Stimulated activated CD4-positive, alpha-beta T cell treated with anti-CD3 and anti-CD28 coated beads, TNF-alpha, amount 100 ng/mL, for 24 hours (primary cell): ENCODE data around the gene TTYH3.
A peak's percentile ranks its signal among the peaks of the same experiment; 100 is the strongest.
"Not testable (repeated sequence)": the region's sequence is repeated elsewhere in the genome, so short reads cannot be mapped to it uniquely, and the experiment has no call there.

Experiments
- DNase-seq, 3 experiments: peaks; one replicate each; pipeline ENCODE4 v3.0.0-alpha.2; 2020; ENCODE audit warnings: low read depth in 3 of 3

Gene TTYH3

DNA sequence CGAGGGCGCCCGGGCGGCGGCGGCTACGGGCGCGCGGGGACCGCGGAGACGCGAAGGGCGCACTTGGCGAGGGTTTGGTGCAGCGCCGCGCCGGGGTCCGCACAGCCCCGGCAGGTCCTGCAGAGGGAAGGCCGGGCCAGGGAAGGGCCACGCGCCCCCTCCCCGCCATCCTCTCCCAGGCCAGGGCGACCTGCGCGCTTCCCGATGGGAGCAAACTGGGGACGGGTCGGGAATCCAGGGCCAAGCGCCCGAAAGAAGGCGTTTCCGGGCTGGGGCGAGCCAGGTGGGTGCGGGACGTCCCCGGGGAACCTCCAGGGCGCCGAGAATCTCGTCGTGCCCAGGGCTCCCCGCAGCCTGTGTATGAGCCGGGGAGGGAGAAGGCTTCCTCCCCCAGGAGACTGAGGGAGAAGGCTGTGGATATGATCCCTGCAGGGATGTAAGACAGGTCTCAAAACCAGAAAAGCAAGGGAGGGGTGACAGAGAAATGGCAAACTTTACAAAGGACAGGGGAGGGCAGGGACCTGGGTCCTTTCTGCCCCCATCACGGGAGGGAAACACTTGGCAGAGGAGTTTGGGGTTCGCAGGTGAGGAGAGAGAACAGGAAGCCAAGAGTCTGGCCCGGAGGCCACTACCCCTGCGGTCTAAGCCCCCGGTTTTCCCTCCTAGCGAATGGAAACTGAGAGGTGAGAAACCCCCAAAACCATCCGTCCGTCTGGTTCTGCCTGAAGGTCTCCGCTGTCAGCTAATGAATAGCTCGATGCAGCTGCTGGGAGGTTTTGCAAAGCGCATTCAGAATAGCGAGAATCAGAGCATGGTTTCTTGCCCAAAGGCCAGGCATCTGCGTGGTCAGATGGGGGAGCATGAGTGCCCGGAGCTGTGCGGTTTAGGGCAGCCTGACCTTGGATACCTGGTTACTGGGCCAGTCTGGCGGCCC is 56.9 kb downstream of the TTYH3 start:
- DNase-seq = no peak

DNA sequence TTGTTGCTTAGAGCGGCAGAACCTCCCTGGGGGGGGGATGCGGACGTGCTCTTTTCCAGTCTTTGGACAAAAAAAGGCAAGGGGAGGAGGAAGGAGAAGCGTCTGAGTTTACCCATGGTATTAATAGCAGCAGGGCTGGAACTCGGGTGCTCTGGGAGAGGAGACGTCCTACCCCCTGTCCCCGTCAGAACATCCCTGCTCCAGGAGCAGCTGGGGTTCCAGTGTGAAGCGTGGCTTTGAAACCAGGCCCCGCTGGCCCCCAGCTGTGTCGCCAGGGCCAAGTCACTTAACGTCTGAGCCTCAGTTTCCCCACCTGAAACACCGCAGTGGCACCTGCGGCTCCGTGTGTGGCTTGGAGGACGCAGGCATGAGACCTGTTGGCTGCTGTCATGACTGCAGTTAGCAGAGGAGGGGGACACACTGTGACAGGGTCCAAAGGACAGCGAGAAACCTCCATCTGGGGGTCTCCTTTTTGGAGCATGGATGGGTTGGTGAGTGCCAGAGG is 57.6 kb downstream of the TTYH3 start:
- no peak for DNase-seq

DNA sequence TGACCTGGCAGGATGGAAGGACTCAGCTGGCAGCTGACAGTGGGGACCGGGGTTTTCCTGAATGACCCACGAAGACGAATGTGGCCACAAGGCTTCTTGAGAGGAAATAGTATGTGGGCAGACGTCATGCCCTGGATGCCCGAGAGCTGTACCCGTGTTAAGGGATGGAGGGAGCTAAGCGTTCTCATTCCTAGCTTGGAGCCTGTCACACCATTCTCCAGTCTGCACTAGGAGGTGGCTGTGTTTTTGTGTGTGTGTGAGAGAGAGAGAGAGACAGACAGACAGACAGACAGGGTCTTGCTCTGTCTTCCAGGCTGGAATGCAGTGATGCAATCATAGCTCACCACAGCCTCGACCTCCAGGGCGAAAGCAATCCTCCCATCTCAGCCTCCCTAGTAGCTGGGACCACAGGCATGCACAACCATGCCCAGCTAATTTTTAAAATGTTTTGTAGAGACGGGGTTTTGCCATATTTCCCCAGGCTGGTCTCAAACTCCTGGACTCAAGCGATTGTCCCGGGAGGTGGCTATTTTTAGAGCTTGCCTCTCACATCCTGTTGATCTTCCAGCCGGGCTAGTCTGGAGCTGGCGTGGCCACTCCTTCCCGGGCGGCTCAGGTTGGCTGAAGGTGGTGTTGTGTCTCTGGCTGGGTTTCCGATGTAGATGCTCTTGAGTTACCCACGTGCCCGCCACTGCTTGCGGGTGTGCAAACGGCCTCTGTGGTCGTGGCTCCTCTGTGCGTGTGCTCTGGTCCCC is 58.3 kb downstream of the TTYH3 start:
- DNase-seq = no peak

DNA sequence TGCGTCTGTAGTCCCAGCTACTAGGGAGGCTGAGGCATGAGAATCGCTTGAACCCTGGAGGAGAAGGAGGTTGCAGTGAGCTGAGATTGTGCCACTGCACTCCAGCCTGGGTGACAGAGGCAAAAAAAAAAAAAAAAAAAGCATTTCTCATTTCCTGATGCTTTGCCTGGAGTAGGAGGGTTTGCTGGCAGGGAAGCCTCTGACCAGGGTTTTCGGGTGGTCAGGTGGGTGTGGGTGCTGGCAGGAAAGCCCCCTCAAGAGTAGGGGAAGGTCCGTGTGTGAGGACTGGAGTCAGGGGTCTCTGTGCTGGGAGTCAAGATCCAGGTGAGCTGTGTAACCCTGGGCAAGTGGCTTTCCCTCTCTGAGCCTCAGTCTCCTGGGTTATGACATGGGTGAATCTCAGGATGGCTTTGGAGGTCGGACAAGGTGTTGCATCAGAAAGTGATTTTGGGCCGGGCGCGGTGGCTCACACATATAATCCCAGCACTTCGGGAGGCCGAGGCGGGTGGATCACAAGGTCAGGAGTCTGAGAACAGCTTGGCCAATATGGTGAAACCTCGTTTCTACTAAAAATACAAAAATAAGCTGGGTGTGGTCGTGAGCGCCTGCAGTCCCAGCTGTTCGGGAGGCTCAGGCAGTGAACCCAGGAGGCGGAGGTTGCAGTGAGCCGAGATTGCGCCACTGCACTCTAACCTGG is 59.4 kb downstream of the TTYH3 start:
- DNase-seq = no peak

DNA sequence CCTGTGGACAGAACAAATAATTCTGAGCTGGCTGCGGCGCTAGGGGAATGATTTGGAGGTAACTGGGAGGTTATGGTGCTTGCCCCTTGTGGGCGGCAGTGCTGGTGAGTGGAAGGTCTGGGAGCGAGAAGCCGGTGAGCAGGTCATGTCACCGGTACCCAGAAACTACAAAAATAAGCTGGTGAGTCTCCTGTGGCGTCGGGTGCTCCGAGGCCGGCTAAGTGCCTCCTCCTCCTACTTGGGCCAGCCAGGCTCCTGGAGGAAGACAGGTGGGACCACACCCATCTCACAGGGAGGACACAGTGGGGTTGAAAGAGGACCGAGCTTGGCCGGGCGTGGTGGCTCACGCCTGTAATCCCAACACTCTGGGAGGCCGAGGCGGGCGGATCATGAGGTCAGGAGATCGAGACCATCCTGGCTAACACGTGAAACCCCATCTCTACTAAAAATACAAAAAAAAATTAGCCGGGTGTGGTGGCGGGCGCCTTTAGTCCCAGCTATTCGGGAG is 60.2 kb downstream of the TTYH3 start:
- not testable (repeated sequence) for DNase-seq

DNA sequence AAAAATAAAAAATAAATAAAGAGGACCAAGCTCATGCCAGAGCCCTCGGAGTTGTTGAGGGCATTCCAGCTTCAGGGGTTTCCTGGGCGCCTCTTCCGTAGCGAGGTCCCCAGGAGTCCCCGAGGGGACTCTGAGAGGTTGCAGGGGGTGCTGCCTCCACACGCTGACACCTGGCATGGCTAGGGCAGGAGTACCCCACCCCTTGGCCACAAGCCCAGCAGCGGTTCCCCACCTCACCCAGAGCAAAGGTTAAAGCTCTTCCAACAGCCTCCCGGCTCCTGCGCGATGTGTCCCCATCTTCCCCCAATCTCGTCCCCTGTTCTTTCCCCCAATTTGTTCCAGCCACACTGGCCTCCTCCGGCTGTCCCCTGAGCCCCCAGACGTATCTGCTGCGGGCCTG is 60.8 kb downstream of the TTYH3 start:
- no peak for DNase-seq

DNA sequence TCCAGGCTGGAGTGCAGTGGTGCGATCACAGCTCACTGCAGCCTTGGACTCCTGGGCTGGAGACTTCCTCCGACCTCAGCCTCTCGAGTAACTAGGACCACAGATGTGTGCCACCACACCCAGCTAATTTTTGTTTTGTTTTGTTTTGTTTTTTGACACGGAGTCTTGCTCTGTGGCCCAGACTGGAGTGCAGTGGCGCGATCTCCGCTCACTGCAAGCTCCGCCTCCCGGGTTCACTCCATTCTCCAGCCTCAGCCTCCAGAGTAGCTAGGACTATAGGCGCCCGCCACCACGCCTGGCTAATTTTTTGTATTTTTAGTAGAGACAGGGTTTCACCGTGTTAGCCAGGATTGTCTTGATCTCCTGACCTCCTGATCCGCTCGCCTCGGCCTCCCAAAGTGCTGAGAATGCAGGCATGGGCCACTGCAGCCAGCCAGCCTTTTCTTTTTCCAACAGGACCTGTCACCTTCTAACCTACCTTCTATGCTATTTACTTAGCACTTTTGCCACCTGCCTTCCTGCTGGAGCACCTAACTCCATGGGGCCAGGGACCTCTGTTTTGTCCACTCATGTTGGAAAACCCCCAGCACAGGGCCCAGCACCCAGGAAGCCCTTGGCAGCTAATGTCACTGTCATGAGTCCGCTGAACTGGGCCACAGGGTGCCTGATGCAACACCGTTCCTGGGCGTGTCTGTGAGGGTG is 61.8 kb downstream of the TTYH3 start:
- DNase-seq = not testable (repeated sequence)

DNA sequence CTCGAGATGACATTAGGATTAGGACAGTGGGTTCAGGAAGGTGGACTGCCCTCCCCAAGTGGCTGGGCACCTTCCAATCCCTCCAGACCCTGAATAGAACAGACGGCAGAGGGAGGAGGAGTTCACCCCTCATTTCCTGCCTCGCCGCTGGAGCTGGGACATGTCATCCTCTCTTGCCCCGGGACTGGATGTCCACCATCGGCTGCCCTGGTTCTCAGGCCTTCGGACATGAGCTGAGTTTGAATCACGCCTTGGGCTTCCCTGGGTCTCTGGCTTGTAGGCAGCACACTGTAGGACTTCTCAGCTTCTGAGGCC is 62.3 kb downstream of the TTYH3 start:
- not testable (repeated sequence) for DNase-seq

DNA sequence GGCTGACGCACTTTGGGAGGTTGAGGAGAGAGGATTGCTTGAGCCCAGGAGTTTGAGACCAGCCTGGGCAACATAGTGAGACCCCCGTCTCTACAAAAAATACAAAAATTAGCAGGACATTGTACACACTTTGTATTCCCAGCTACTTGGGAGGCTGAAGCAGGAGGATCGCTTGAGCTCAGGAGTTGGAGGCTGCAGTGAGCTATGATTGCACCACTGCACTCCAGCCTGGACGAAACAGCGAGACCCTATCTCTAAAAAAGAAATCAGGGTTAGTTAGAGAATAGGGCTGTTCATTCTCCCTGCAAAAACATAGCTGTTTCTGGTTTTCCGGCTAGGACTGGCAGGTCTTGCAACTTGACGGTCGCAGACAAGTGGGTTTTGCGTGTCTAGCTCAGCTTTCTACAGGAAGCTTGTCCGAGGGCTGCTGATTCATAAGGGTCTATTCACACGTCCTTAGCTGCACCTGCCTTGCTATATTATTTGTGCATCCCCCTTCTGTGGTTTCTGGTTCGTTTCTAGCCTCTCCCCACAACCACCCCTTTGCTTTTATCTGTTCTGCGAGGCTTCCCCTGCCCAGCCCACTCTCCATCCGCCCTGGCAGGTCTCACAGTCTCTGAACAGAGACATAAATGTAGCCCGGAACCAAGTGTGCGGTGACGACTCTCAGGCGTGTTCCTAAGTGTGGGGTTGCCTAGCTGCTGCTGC is 66.9 kb downstream of the TTYH3 start:
- peak in 1 of 3 experiments; percentile 61 for DNase-seq

DNA sequence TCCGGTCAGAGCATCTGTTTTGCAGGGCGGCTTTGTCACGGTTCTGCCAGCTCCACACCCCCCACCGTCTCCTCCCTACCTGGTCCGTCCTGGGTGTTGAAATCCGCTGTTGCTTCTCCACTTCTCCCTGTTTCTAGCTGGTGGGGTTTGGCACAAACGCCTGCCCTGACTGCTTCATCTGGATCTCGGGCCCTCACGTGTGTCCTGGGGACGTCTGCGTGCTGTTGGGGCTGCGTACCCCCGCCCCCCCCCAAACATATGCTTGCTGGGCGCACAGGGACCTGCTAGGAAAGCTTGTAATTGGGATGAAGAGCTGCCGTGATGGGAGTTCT is 67.5 kb downstream of the TTYH3 start:
- DNase-seq = peak in 1 of 3 experiments; percentile 18

DNA sequence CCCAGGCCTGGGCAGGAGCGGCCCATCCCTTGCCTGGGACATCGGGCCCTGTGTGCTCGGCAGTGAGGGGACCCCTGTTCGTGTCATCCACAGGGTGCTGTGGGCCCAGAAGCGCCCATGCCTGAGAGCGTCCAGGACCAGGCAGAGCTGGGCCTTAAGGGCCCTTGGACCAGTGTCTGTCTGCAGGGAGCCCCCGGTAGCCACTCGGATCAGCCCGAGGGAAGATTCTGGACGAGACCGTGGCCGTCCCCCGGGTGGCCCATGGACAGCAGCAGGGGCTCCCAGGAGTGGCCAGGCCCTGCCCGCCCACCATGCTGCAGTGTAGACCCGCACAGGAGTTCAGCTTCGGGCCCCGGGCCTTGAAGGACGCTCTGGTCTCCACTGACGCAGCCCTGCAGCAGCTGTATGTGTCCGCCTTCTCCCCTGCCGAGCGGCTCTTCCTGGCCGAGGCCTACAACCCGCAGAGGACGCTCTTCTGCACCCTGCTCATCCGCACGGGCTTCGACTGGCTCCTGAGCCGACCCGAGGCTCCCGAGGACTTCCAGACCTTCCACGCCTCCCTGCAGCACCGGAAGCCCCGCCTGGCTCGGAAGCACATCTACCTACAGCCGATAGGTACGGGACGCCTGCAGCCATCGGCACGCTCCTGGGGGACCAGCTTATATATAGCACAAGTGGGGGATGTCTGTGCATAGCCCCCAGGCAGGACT is 68.5 kb downstream of the TTYH3 start:
- no peak for DNase-seq

DNA sequence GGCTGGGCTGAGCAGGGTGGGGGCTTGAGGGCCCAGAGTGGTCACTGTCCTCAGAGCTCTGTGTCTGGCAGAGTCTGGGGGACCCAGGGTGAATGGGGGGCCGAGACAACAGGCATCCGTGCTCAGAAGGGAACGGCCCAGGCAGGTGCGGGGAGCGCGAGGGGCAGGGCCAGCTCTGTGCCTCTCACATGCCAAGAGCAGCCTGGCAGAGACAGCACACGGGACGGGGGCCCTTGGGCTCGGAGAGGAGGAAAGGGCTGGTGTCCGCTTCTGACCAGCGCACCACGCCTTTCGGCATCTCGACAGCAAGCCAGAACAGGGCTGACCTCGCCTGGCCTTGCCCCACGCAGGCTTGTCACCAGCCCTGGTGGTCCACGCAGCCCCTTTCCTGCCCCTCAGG is 69.6 kb downstream of the TTYH3 start:
- no peak for DNase-seq

DNA sequence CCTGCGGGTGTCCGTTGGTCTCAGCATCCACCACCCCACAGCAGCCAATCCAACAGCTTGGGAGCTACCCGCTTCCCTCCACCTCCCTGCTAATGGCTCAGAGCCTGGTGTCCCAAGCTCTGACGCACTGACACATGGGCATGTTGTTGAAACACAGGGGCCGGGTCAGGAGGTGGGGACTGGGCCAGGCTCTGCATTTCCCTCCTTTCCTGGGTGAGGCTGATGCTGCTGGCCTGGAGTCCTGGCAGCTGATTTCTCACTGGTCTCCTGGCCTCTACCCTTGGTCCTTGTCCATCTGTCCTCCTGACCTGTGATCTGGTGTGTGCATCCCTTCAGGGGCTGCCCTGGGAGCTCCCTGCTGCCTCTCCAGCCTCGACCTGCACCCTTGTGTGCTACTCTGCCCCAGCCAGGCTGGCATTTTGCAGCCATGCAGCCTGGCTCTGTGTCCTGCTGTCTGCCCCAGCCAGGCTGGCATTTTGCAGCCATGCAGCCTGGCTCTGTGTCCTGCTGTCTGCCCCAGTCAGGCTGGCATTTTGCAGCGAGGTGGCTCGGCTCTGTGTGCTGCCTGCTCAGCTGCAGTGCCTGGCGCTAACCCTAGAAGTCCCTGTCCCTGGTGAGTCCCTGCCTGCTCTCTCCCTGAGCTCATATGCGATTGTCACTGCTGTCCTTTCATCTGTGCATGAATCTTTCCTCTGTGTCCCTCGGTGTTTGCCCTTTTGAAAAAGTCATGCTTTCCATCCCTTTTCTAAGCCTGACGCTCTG is 70.2 kb downstream of the TTYH3 start:
- no peak for DNase-seq

DNA sequence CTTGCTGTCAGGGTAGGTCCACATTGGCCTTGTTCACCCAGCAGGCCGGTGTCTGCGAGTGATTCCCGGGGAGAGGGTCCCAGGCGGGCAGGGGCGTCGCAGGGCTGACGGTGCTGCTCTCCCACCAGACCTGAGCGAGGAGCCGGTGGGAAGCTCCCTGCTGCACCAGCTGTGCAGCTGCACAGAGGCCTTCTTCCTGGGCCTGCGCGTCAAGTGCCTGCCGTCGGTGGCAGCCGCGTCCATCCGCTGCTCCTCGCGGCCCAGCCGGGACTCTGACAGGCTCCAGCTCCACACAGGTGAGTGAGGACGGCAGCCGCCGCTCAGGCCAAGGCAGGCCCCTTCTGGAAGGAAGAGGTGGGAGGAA is 70.8 kb downstream of the TTYH3 start:
- DNase-seq = no peak

DNA sequence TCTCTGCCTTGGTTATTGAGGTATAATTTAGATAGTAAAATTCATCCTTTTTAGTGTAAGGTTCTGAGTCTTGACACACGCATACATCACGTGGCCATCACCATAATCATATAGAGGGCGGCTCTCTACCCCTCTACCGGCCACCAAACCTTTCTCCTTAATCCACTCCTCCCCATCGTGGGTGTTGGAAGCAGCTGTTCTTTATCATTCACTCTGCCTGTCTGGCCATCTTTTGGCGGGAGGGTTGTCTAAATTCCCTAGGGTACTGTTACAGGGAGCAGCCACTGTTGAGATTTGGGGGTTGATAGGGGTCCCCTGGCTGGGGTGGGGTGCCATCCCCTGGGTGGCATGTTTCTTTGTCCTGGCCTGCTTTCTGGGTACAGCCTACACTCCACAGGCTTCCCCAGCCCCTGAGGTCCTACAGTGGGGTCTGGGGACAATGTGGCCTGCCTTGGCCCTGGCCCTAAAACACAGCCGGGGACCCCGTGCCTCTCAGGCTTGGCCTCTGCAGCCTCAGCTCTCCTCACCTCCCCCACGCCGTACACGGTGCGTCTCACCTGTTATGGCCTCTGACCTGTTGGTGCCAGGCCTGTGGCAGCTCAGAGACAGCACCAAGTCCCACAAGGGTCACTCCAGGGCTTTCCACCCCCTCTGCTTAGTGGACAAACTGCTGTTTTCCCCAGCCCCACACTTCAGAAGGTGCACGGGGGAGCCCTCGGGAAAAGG is 73.7 kb downstream of the TTYH3 start:
- DNase-seq = no peak

DNA sequence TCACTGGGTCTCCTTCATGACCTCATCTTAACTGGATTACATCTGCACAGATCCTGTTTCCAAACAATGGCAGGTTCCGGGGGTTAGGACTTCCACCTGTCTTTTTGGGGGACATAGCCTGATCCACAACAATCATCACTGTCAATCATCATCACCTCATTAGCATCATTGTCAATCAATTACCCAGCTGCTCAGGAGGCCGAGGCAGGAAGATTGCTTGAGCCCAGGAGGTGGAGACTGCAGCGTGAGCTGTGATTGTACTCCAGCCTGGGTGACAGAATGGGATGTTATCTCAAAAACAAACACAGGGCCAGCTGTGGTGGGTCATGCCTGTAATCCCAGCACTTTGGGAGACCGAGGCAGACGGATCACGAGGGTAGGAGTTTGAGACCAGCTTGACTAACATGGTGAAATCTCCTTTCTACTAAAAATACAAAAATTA is 74.9 kb downstream of the TTYH3 start:
- no peak for DNase-seq

DNA sequence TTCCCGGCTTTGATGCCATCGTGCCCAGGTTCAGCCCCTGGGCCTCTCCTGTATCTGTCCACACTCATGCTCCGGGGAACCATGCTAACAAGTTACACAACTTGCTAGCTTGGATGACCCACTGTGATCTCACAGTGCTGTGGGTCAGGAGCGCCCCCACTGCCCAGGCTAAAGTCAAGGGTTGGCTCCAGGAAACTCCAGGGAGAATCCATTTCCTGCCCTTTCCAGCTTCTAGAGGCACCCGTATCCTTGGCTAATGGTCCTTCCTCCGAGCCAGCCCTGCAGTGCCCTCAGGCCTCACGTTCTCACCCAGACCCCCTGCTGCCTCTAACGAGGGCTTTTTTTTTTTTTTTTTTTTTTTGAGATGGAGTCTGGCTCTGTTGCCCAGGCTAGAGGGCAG is 75.7 kb downstream of the TTYH3 start:
- DNase-seq = no peak

DNA sequence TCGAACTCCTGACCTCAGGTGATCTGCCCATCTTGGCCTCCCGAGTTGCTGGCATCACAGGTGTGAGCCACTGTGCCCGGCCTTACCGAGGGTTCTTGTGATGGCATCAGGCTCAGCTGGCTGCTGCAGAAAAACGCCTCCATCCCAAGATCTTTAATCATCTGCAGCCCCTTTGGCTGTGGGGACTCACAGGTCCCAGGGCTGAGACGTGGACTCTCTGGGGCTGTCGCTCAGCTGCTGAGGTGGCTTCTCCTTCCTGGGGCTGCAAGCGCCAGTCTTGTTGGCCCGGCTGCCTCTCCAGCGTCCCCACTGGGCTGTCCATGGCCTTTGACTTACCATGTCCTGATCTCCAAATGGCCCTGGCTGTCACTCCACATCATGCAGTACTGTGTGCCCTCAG is 76.3 kb downstream of the TTYH3 start:
- no peak for DNase-seq
